Measurements from ENCODE around the gene LY86.

DNA sequence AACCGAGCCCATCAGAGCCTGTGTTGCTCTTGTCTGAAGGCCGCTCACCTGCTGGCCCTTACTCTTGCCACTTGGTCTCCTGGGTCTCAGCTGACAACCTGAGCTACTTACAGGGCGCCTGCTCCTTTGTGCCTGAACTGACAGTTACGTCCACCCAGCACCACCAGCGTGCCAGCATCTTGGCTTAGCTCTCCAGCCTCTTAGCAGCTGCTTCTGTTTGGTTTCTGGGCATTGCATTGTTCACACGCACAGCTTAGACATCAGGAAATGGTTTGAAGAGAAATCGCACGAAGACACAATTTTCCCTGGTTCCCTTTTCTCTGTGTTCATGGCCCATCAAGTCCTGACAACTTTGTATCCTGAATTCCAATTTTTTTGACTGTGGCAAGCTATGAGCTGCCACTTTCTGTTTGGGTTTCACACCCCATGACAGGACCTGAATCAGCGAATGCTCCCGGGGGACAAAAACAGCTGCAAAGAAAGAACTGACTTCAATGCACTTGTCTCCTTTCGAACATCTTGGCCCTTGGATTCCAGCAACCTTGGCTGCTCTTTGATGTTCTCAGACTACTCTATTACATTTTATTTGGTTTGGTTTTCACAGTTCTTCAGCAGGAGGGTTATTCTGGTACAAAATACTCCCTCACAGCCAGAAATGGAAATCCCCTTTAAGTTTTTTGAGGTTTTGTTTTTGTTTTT lies 45.2 kb upstream of the LY86 start:
- TF ChIP-seq, protein P1, sequence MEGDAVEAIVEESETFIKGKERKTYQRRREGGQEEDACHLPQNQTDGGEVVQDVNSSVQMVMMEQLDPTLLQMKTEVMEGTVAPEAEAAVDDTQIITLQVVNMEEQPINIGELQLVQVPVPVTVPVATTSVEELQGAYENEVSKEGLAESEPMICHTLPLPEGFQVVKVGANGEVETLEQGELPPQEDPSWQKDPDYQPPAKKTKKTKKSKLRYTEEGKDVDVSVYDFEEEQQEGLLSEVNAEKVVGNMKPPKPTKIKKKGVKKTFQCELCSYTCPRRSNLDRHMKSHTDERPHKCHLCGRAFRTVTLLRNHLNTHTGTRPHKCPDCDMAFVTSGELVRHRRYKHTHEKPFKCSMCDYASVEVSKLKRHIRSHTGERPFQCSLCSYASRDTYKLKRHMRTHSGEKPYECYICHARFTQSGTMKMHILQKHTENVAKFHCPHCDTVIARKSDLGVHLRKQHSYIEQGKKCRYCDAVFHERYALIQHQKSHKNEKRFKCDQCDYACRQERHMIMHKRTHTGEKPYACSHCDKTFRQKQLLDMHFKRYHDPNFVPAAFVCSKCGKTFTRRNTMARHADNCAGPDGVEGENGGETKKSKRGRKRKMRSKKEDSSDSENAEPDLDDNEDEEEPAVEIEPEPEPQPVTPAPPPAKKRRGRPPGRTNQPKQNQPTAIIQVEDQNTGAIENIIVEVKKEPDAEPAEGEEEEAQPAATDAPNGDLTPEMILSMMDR (IDR thresholded peaks at IDR 0.05), result no peak
- TF ChIP-seq POLR2AphosphoS5 (IDR thresholded peaks at IDR 0.05) (no peak), EP300 (IDR thresholded peaks at IDR 0.05) (no peak), POLR2A (IDR thresholded peaks at IDR 0.05) (no peak)
